HS-5 (cell line): ENCODE results near the gene ST7.
"Not testable (repeated sequence)": the region's sequence is repeated elsewhere in the genome, so short reads cannot be mapped to it uniquely, and the experiment has no call there.

Source experiments
- DNase-seq: peaks from one replicate; pipeline ENCODE4 v3.0.0-alpha.2; 2012; ENCODE audit warnings: low read depth

Gene ST7

GRCh38 chr7:116951366-116952292, 1.7 kb upstream of the ST7 start:
- no peak for DNase-seq

- DNase-seq, result no peak
Measured at GRCh38 chr7:116952635-116953371, 498 bp upstream of the ST7 start.

GRCh38 chr7:116953906-116954838, 871 bp downstream of the ST7 start:
- DNase-seq, result no peak

- no peak for DNase-seq
Measured at GRCh38 chr7:116955340-116955739, 2.0 kb downstream of the ST7 start.

GRCh38 chr7:116955801-116956476, 2.6 kb downstream of the ST7 start:
- DNase-seq, result no peak

GRCh38 chr7:116956477-116956804, 3.1 kb downstream of the ST7 start:
- no peak for DNase-seq

GRCh38 chr7:116957874-116958273, 4.6 kb downstream of the ST7 start:
- DNase-seq, result no peak

GRCh38 chr7:116961966-116962673, 8.8 kb downstream of the ST7 start:
- DNase-seq, result not testable (repeated sequence)

GRCh38 chr7:116963234-116963633, 9.9 kb downstream of the ST7 start:
- no peak for DNase-seq

GRCh38 chr7:116966601-116967000, 13.3 kb downstream of the ST7 start:
- DNase-seq, result no peak

- no peak for DNase-seq
Measured at GRCh38 chr7:116967254-116967922, 14.1 kb downstream of the ST7 start.

GRCh38 chr7:116967983-116968382, 14.7 kb downstream of the ST7 start:
- DNase-seq, result no peak

- no peak for DNase-seq
Measured at GRCh38 chr7:116968631-116969030, 15.3 kb downstream of the ST7 start.

GRCh38 chr7:116969371-116969902, 16.1 kb downstream of the ST7 start:
- no peak for DNase-seq

GRCh38 chr7:116970238-116970910, 17.1 kb downstream of the ST7 start:
- DNase-seq, result no peak

GRCh38 chr7:116971153-116971552, 17.9 kb downstream of the ST7 start:
- DNase-seq, result not testable (repeated sequence)

- DNase-seq, result no peak
Measured at GRCh38 chr7:116971869-116972268, 18.6 kb downstream of the ST7 start.

- DNase-seq, result not testable (repeated sequence)
Measured at GRCh38 chr7:116975024-116975423, 21.7 kb downstream of the ST7 start.

GRCh38 chr7:116977172-116977571, 23.9 kb downstream of the ST7 start:
- DNase-seq, result no peak

GRCh38 chr7:116978006-116978405, 24.7 kb downstream of the ST7 start:
- DNase-seq, result no peak
